T-cell (primary cell): Measurements from ENCODE around the gene ACACA. TPM values are rescaled to one million over a fixed set of nuclear protein-coding genes. Genes with fewer than 3 reads are reported as not detected.

Experiments
- ATAC-seq, 4 experiments: fragments of 200-7000 bp in 3 of 4; fragments of 150-1000 bp in 1 of 4; cut with Tn5 transposase; replicated peaks in 1 of 4; 1 replicate in 3 of 4; 2 replicates in 1 of 4; pipeline ENCODE4 v1.10.0; 2021; ENCODE audit warnings: moderate library complexity in 3 of 4, mild to moderate bottlenecking in 2 of 4, moderate number of reproducible peaks in 1 of 4
- CTCF ChIA-PET, 2 donors: fragments of 300-600 bp; sonication (Branson Sonifier 250); formaldehyde crosslinking; loops; one replicate each; lab custom pipeline; 2022; ENCODE audit warnings: antibody characterized with exemption in 2 of 2; lab: Charles Lee
- POLR2A ChIA-PET, 2 donors: fragments of 300-600 bp; sonication (Branson Sonifier 250); formaldehyde crosslinking; loops; one replicate each; lab custom pipeline; 2022; ENCODE audit warnings: antibody characterized with exemption in 2 of 2; lab: Charles Lee
- DNase-seq, 35 experiments: peaks; one replicate each; pipeline versions ENCODE4 v3.0.0 to v3.0.0-alpha.2; 2013 to 2023
- H3K27ac ChIP-seq: one replicate; pipeline ENCODE4 v1.5.1; 2013; ENCODE audit warnings: low read length
- H3K27me3 ChIP-seq, 2 experiments: replicated peaks in 1 of 2; 1 replicate in 1 of 2; 2 replicates in 1 of 2; pipeline versions ENCODE4 v1.6.1 to v1.7.0; 2013; ENCODE audit warnings: low read length in 1 of 2, mixed read lengths in 1 of 2; ENCODE audit not compliant: control insufficient read depth in 2 of 2, insufficient read depth in 2 of 2; ENCODE audit errors: extremely low read depth in 1 of 2
- H3K36me3 ChIP-seq, 2 donors: 1 replicate in 1 of 2; 2 replicates in 1 of 2; pipeline versions ENCODE4 v1.6.1 to v1.7.0; 2013; ENCODE audit warnings: low read length in 1 of 2; ENCODE audit not compliant: control insufficient read depth in 2 of 2, insufficient read depth in 1 of 2; ENCODE audit errors: extremely low read depth in 1 of 2
- H3K4me1 ChIP-seq, 2 experiments: 1 replicate in 1 of 2; 2 replicates in 1 of 2; pipeline versions ENCODE4 v1.6.1 to v1.7.0; 2013; ENCODE audit warnings: low read length in 2 of 2, mixed read lengths in 1 of 2; ENCODE audit not compliant: insufficient read depth in 2 of 2, control insufficient read depth in 1 of 2; ENCODE audit errors: extremely low read depth in 1 of 2
- H3K4me3 ChIP-seq, 2 donors: 1 replicate in 1 of 2; 2 replicates in 1 of 2; pipeline versions ENCODE4 v1.5.1 to v1.7.0; 2013; ENCODE audit warnings: mild to moderate bottlenecking in 2 of 2, low read length in 1 of 2, moderate library complexity in 1 of 2; ENCODE audit not compliant: control insufficient read depth in 1 of 2; ENCODE audit errors: extremely low read depth in 1 of 2
- H3K9me3 ChIP-seq: 2 replicates; pipeline ENCODE4 v1.7.0; 2013
- H3K27ac Mint-ChIP-seq, 2 donors: one replicate each; pipeline ENCODE4 v1.8.0; 2020 to 2021; ENCODE audit warnings: mild to moderate bottlenecking in 2 of 2, mixed read lengths in 2 of 2
- H3K27me3 Mint-ChIP-seq, 2 donors: one replicate each; pipeline ENCODE4 v1.8.0; 2021 to 2022; ENCODE audit warnings: mixed read lengths in 2 of 2
- H3K36me3 Mint-ChIP-seq: one replicate; pipeline ENCODE4 v1.8.0; 2021; ENCODE audit warnings: mixed read lengths
- H3K4me1 Mint-ChIP-seq, 3 donors: one replicate each; pipeline ENCODE4 v1.8.0; 2020 to 2022; ENCODE audit warnings: mixed read lengths in 3 of 3, mild to moderate bottlenecking in 1 of 3
- H3K4me3 Mint-ChIP-seq, 3 donors: one replicate each; pipeline ENCODE4 v1.8.0; 2020 to 2022; ENCODE audit warnings: mild to moderate bottlenecking in 3 of 3, mixed read lengths in 3 of 3, moderate library complexity in 3 of 3
- H3K9me3 Mint-ChIP-seq, 3 donors: one replicate each; pipeline ENCODE4 v1.8.0; 2020 to 2022; ENCODE audit warnings: mixed read lengths in 3 of 3
- WGBS: methylation state at CpG from one replicate; pipeline ENCODE4 v1.1.5; 2013; ENCODE audit warnings: missing lambda C conversion rate; ENCODE audit not compliant: insufficient coverage; 5-methylcytosine and 5-hydroxymethylcytosine counted together
- total RNA-seq, 35 experiments: library from RNA in 6 of 35; stranded (reverse) in 6 of 35; fragments of 120-200 nt in 1 of 35; gene quantifications; one replicate each; pipeline versions ENCODE4 v1.2.1 to v1.2.4 and lab custom pipeline; 2013 to 2026

The ACACA gene
- total RNA-seq, 5 donors from 2014 or later (not counting 1 experiment from before 2014, with no cell fraction given) = 15.9 to 30.2 (median 18.0) TPM

- no peak overlapping the region for H3K27ac ChIP-seq
- H3K4me3 Mint-ChIP-seq = no peak overlapping the region
- no peaks in the 10 kb centered on the region for H3K4me1 ChIP-seq
- ChIA-PET CTCF (no interaction called here), POLR2A (no interaction called here)
- H3K27me3 ChIP-seq = no peaks in the 10 kb centered on the region
- H3K36me3 Mint-ChIP-seq = peaks cover 54% of the 10 kb centered on the region
- ATAC-seq (no peak), DNase-seq (no peak)
- H3K27ac Mint-ChIP-seq = no peak overlapping the region
- H3K9me3 Mint-ChIP-seq = no peaks in the 10 kb centered on the region
- H3K4me1 Mint-ChIP-seq = no peaks in the 10 kb centered on the region
- no CpG with 5 or more reads among the region's 1 CpG for WGBS
- H3K36me3 ChIP-seq = peaks cover 0 to 25% of the 10 kb centered on the region in 2 donors
- no peaks in the 10 kb centered on the region for H3K9me3 ChIP-seq
- no peaks in the 10 kb centered on the region for H3K27me3 Mint-ChIP-seq
- H3K4me3 ChIP-seq = no peak overlapping the region
These were observed 283.2 kb downstream of the ACACA start for GRCh38 chr17:37123386-37123785.

DNA sequence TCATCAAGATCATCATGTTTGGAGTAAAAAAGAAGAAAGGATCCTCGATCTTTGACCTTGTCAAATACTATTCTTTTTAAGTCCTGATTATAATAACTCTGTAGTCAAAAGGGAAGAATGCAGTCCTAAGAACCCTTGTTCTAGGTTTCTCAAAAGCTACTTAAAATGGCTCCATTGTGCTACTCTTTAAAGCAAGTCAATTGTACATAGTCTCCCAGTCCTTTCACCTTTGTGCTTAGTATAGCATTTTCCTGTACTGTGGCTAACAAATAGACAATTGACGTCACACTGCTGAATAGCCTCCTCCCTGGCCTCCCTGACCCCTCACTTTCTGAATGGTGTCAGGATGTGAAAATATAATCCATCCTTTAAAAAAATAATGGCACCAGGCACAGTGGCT is 285.0 kb downstream of the ACACA start:
- ChIA-PET POLR2A (no interaction called here), CTCF (no interaction called here)
- ATAC-seq (no peak), DNase-seq (no peak)
- WGBS = no CpG with 5 or more reads among the region's 2 CpGs
- H3K4me3 Mint-ChIP-seq = no peak overlapping the region
- H3K9me3 ChIP-seq = no peaks in the 10 kb centered on the region
- peaks cover 54% of the 10 kb centered on the region for H3K36me3 Mint-ChIP-seq
- no peak overlapping the region for H3K27ac Mint-ChIP-seq
- H3K27me3 ChIP-seq = no peaks in the 10 kb centered on the region
- H3K4me1 Mint-ChIP-seq = no peaks in the 10 kb centered on the region
- no peak overlapping the region for H3K4me3 ChIP-seq
- peaks cover 0 to 25% of the 10 kb centered on the region in 2 donors for H3K36me3 ChIP-seq
- H3K4me1 ChIP-seq = no peaks in the 10 kb centered on the region
- no peak overlapping the region for H3K27ac ChIP-seq
- H3K9me3 Mint-ChIP-seq = no peaks in the 10 kb centered on the region
- H3K27me3 Mint-ChIP-seq = no peaks in the 10 kb centered on the region

DNA sequence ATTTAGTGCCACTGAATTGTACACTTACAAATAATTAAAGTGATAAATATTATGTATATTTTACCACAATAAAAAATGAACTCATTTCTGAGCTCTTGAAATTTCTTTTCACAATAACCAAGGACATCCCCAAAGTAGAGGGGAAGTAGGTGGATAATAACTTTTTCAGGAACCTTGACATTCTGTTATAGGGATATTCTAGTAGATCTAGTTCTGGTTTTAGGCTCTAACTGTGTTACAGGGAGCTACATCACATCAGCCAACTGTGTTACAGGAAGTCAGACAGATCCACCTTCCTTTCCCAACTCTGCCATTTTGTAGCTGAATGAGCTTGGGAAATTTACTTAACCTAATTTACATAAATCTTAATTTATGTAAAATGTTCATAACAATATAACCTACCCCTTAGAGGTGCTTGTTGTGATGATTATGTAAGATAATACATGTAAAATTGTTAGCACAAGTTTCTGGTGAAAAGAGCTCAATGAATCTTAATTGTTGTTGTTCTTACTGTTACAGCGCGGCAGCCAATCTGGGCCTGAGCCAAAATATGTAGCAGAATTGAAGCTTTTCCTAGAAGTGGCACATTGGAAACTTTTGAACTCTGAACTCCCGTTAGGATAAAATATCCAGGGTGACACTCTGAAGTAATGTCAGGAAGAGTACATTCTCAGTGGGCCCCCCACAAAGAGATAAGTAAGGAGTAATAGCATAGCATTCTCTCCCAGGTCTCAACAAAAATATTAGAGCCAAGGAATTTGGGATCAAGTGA is 288.1 kb downstream of the ACACA start:
- Histone ChIP-seq H3K9me3 (no peaks in the 10 kb centered on the region), H3K27me3 (no peaks in the 10 kb centered on the region), H3K4me1 (no peaks in the 10 kb centered on the region), H3K4me3 (no peak overlapping the region), H3K36me3 (peaks cover 0 to 16% of the 10 kb centered on the region in 2 donors), H3K27ac (no peak overlapping the region)
- DNase-seq (no peak), ATAC-seq (no peak)
- Mint-ChIP-seq H3K4me3 (no peak overlapping the region), H3K9me3 (no peaks in the 10 kb centered on the region), H3K27me3 (no peaks in the 10 kb centered on the region), H3K27ac (no peak overlapping the region), H3K4me1 (no peaks in the 10 kb centered on the region), H3K36me3 (peaks cover 45% of the 10 kb centered on the region)
- WGBS = no CpG with 5 or more reads among the region's 3 CpGs
- CTCF ChIA-PET = no interaction called here
- POLR2A ChIA-PET = no interaction called here

GRCh38 chr17:37117373-37118142 is 289.1 kb downstream of the ACACA start:
- H3K27ac ChIP-seq = no peak overlapping the region
- POLR2A ChIA-PET = no interaction called here
- no peak overlapping the region for H3K27ac Mint-ChIP-seq
- no peaks in the 10 kb centered on the region for H3K9me3 Mint-ChIP-seq
- H3K36me3 ChIP-seq = peaks cover 0 to 21% of the 10 kb centered on the region in 2 donors
- no CpG with 5 or more reads among the region's 7 CpGs for WGBS
- ATAC-seq (no peak), DNase-seq (no peak)
- no peaks in the 10 kb centered on the region for H3K9me3 ChIP-seq
- CTCF ChIA-PET = interaction anchor here in 1 of 2 donors (0.7 kb wide), 1 partner anchor 132 kb away, joined by 3 read pairs; no protein-coding TSS in a partner anchor
- no peaks in the 10 kb centered on the region for H3K4me1 Mint-ChIP-seq
- H3K4me3 Mint-ChIP-seq = no peak overlapping the region
- no peaks in the 10 kb centered on the region for H3K27me3 Mint-ChIP-seq
- no peak overlapping the region for H3K4me3 ChIP-seq
- no peaks in the 10 kb centered on the region for H3K4me1 ChIP-seq
- H3K27me3 ChIP-seq = no peaks in the 10 kb centered on the region
- peaks cover 49% of the 10 kb centered on the region for H3K36me3 Mint-ChIP-seq

- H3K36me3 ChIP-seq = peaks cover 0 to 17% of the 10 kb centered on the region in 2 donors
- Mint-ChIP-seq H3K36me3 (peaks cover 48% of the 10 kb centered on the region), H3K27ac (no peak overlapping the region), H3K27me3 (no peaks in the 10 kb centered on the region), H3K4me3 (no peak overlapping the region), H3K4me1 (no peaks in the 10 kb centered on the region), H3K9me3 (no peaks in the 10 kb centered on the region)
- H3K9me3 ChIP-seq = no peaks in the 10 kb centered on the region
- no peaks in the 10 kb centered on the region for H3K27me3 ChIP-seq
- no peak overlapping the region for H3K4me3 ChIP-seq
- CTCF ChIA-PET = no interaction called here
- no peak overlapping the region for H3K27ac ChIP-seq
- ATAC-seq = no peak
- WGBS = 87% methylated on average over 5 of the region's 7 CpGs
- no peak for DNase-seq
- POLR2A ChIA-PET = interaction anchor here in 1 of 2 donors (0.5 kb wide), 1 partner anchor 14 kb away, joined by 6 read pairs; no protein-coding TSS in a partner anchor
- no peaks in the 10 kb centered on the region for H3K4me1 ChIP-seq
These were observed 289.9 kb downstream of the ACACA start for GRCh38 chr17:37116671-37117185.

DNA sequence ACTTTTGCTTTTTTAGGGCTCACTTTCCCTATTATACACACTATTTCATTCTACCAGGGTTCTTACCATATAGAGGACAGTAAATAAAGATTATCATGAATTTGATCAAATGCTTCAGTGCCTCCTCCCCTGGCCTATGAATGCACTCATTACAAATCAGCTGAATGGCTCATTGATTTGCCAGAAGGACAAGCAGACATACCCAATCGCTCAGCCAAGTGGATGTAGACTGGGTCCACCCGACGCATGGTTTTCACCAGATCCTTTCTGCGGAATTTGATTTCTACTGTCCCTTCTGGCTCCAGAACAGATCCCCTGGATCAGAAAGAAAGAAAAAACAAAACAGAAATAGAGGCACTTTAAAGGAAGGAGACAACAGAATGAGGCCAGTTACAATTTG is 295.3 kb downstream of the ACACA start:
- no peaks in the 10 kb centered on the region for H3K9me3 Mint-ChIP-seq
- ATAC-seq (no peak), DNase-seq (no peak)
- no peak overlapping the region for H3K27ac Mint-ChIP-seq
- H3K36me3 Mint-ChIP-seq = peaks cover 61% of the 10 kb centered on the region
- no peaks in the 10 kb centered on the region for H3K27me3 Mint-ChIP-seq
- Histone ChIP-seq H3K4me3 (no peak overlapping the region), H3K27ac (no peak overlapping the region), H3K36me3 (peaks cover 9 to 20% of the 10 kb centered on the region in 2 donors), H3K4me1 (no peaks in the 10 kb centered on the region), H3K27me3 (no peaks in the 10 kb centered on the region), H3K9me3 (no peaks in the 10 kb centered on the region)
- ChIA-PET CTCF (no interaction called here), POLR2A (interaction anchor here in 1 of 2 donors (0.6 kb wide), 1 partner anchor 8 kb away, joined by 4 read pairs; no protein-coding TSS in a partner anchor)
- no peaks in the 10 kb centered on the region for H3K4me1 Mint-ChIP-seq
- H3K4me3 Mint-ChIP-seq = no peak overlapping the region
- 97% methylated on average over 4 of the region's 4 CpGs for WGBS
